Astrocyte (in vitro differentiated cells and primary cell): ENCODE results near the gene FBXO8.

Source experiments
- CTCF ChIP-seq: IDR thresholded peaks from 2 replicates; pipeline ENCODE4 v1.5.1; 2011; ENCODE audit warnings: low read depth, mild to moderate bottlenecking, inconsistent platforms, low read length, moderate library complexity; ENCODE audit not compliant: insufficient read depth
- EZH2 ChIP-seq: IDR thresholded peaks from 2 replicates; pipeline ENCODE4 v1.6.1; 2012; ENCODE audit warnings: mild to moderate bottlenecking, low read length, inconsistent platforms; ENCODE audit not compliant: insufficient read depth

GRCh38 chr4:174198828-174199227 is 84.6 kb downstream of the FBXO8 start:
- TF ChIP-seq CTCF (no peak), EZH2 (no peak)
